GM19455 (cell line): Measurements from ENCODE around the gene BPIFB2.
"Not testable (repeated sequence)": the region's sequence is repeated elsewhere in the genome, so short reads cannot be mapped to it uniquely, and the experiment has no call there.

Source experiments
- ATAC-seq: cut with Tn5 transposase; IDR thresholded peaks from one replicate; pipeline ENCODE4 v1.9.1; 2021; ENCODE audit not compliant: unreplicated experiment

BPIFB2 gene

GRCh38 chr20:33007376-33008335 is at the start of gene BPIFB2:
TSS of gene BPIFB2 (plus strand) at chr20:33007704. CDS start at chr20:33008575, 871 bp downstream.
- ATAC-seq = no peak

- no peak for ATAC-seq
These were observed 48.9 kb upstream of the BPIFB2 start for GRCh38 chr20:32958574-32958973.

GRCh38 chr20:32959351-32960221 is 47.9 kb upstream of the BPIFB2 start:
- ATAC-seq = no peak

GRCh38 chr20:32960222-32960518 is 47.3 kb upstream of the BPIFB2 start:
- no peak for ATAC-seq

- no peak for ATAC-seq
These were observed 46.4 kb upstream of the BPIFB2 start for GRCh38 chr20:32960849-32961731.

GRCh38 chr20:32962053-32962452 is 45.5 kb upstream of the BPIFB2 start:
- ATAC-seq = no peak

- not testable (repeated sequence) for ATAC-seq
These were observed 44.9 kb upstream of the BPIFB2 start for GRCh38 chr20:32962646-32963045.

GRCh38 chr20:32963176-32963575 is 44.3 kb upstream of the BPIFB2 start:
- no peak for ATAC-seq

GRCh38 chr20:32964575-32964974 is 42.9 kb upstream of the BPIFB2 start:
- no peak for ATAC-seq

- no peak for ATAC-seq
These were observed 42.4 kb upstream of the BPIFB2 start for GRCh38 chr20:32965115-32965514.

GRCh38 chr20:32965581-32966373 is 41.7 kb upstream of the BPIFB2 start:
- ATAC-seq = no peak

GRCh38 chr20:32966382-32966781 is 41.1 kb upstream of the BPIFB2 start:
- no peak for ATAC-seq

GRCh38 chr20:32966881-32967781 is 40.4 kb upstream of the BPIFB2 start:
- no peak for ATAC-seq

- no peak for ATAC-seq
These were observed 39.5 kb upstream of the BPIFB2 start for GRCh38 chr20:32967961-32968457.

- no peak for ATAC-seq
These were observed 38.8 kb upstream of the BPIFB2 start for GRCh38 chr20:32968478-32969241.

GRCh38 chr20:32969356-32970114 is 38.0 kb upstream of the BPIFB2 start:
- ATAC-seq = no peak
